OCI-LY3 (cell line): Measurements from ENCODE around the gene ZFYVE21.

Experiments
- H2AFZ ChIP-seq: fragments of 200-600, 300-600 bp; shearing (Covaris generic); 2 replicates; pipeline ENCODE4 v1.6.0; 2014; ENCODE audit warnings: antibody characterized with exemption, low read depth, low read length
- H3K27ac ChIP-seq: fragments of 200-600, 300-600 bp; sonication (generic); 2 replicates; pipeline ENCODE4 v1.5.1; 2014; ENCODE audit warnings: mild to moderate bottlenecking, low read length, moderate library complexity, mixed read lengths
- H3K27me3 ChIP-seq: fragments of 200-600, 300-600 bp; sonication (generic); 2 replicates; pipeline ENCODE4 v1.6.1; 2014; ENCODE audit warnings: low read depth, low read length, mixed read lengths
- H3K36me3 ChIP-seq: fragments of 200-600, 300-600 bp; sonication (generic); replicated peaks from 2 replicates; pipeline ENCODE3; 2014; ENCODE audit warnings: low read depth, low read length, mixed read lengths
- H3K4me1 ChIP-seq: fragments of 300-600, 200-600 bp; sonication (generic); 2 replicates; pipeline ENCODE4 v1.6.1; 2014; ENCODE audit warnings: low read length, mixed read lengths
- H3K4me2 ChIP-seq: fragments of 200-600, 300-600 bp; sonication (generic); 2 replicates; pipeline ENCODE4 v1.6.1; 2014; ENCODE audit warnings: low read length, mixed read lengths
- H3K4me3 ChIP-seq: fragments of 300-600, 200-600 bp; sonication (generic); 2 replicates; pipeline ENCODE4 v1.5.1; 2014; ENCODE audit warnings: antibody characterized with exemption, mild to moderate bottlenecking, low read length, moderate library complexity
- H3K79me2 ChIP-seq: fragments of 300-600, 200-600 bp; shearing (Covaris generic); 2 replicates; pipeline ENCODE4 v1.6.1; 2014; ENCODE audit warnings: mild to moderate bottlenecking, low read length, mixed read lengths
- H3K9ac ChIP-seq: fragments of 300-600, 200-600 bp; shearing (Covaris generic); 2 replicates; pipeline ENCODE4 v1.6.0; 2014; ENCODE audit warnings: mild to moderate bottlenecking, low read length, moderate library complexity
- H3K9me3 ChIP-seq: fragments of 200-600, 300-600 bp; shearing (Covaris generic); 2 replicates; pipeline ENCODE4 v1.6.1; 2014; ENCODE audit warnings: low read length, mixed read lengths; ENCODE audit not compliant: insufficient read depth
- H4K20me1 ChIP-seq: fragments of 200-600, 300-600 bp; sonication (generic); 2 replicates; pipeline ENCODE4 v1.6.1; 2016; ENCODE audit warnings: low read length, mixed read lengths; ENCODE audit not compliant: insufficient read depth
- CTCF ChIP-seq: fragments of 200-600, 300-600 bp; sonication (generic); IDR thresholded peaks from 2 replicates; pipeline ENCODE4 v1.5.1; 2014; ENCODE audit warnings: antibody characterized with exemption, low read length, low read depth
- EZH2phosphoT487 ChIP-seq: fragments of 200-600 bp; shearing (Covaris generic); IDR thresholded peaks from 2 replicates; pipeline ENCODE4 v1.6.1; 2018; ENCODE audit warnings: antibody characterized with exemption, mixed run types, low read depth

Gene ZFYVE21

GRCh38 chr14:103762541-103762940, 46.9 kb downstream of the ZFYVE21 start:
- peak overlapping the region; percentile 63 for H3K4me3 ChIP-seq
- 0 out of 2 replicates have a peak overlapping the region, but pooled peaks have one; percentile 28 for H2AFZ ChIP-seq
- no peaks in the 10 kb centered on the region for H3K36me3 ChIP-seq
- H3K9me3 ChIP-seq = no peaks in the 10 kb centered on the region
- TF ChIP-seq EZH2phosphoT487 (no peak), CTCF (no peak)
- H4K20me1 ChIP-seq = no peaks in the 10 kb centered on the region
- no peaks in the 10 kb centered on the region for H3K79me2 ChIP-seq
- H3K9ac ChIP-seq = no peak overlapping the region
- H3K4me2 ChIP-seq = peak overlapping the region; percentile 79
- peaks cover 32% of the 10 kb centered on the region for H3K4me1 ChIP-seq
- H3K27me3 ChIP-seq = no peaks in the 10 kb centered on the region
- no peak overlapping the region for H3K27ac ChIP-seq

- Histone ChIP-seq H3K4me3 (no peak overlapping the region), H3K79me2 (no peaks in the 10 kb centered on the region), H3K27ac (no peak overlapping the region)
Measured at GRCh38 chr14:103763730-103764488, 48.3 kb downstream of the ZFYVE21 start.

GRCh38 chr14:103765526-103765925, 49.9 kb downstream of the ZFYVE21 start:
- H4K20me1 ChIP-seq = no peaks in the 10 kb centered on the region
- no peaks in the 10 kb centered on the region for H3K36me3 ChIP-seq
- H3K4me2 ChIP-seq = no peak overlapping the region
- no peaks in the 10 kb centered on the region for H3K9me3 ChIP-seq
- H3K4me1 ChIP-seq = peaks cover 24% of the 10 kb centered on the region
- H3K4me3 ChIP-seq = no peak overlapping the region
- H3K9ac ChIP-seq = no peak overlapping the region
- no peak for TF ChIP-seq CTCF
- TF ChIP-seq EZH2phosphoT487 = no peak
- H2AFZ ChIP-seq = no peak overlapping the region
- H3K27ac ChIP-seq = no peak overlapping the region
- H3K79me2 ChIP-seq = no peaks in the 10 kb centered on the region
- H3K27me3 ChIP-seq = no peaks in the 10 kb centered on the region

More at GRCh38 chr14:103763730-103764488, 48.3 kb downstream of the ZFYVE21 start:
- peak overlapping the region; percentile 12; the same call in 1 of the 2 replicates for H3K4me2 ChIP-seq
- H3K27me3 ChIP-seq = no peaks in the 10 kb centered on the region
- H2AFZ ChIP-seq = no peak overlapping the region
- H3K4me1 ChIP-seq = peaks cover 24% of the 10 kb centered on the region
- TF ChIP-seq CTCF = no peak
- TF ChIP-seq EZH2phosphoT487 = no peak
- H3K9ac ChIP-seq = no peak overlapping the region
- H3K9me3 ChIP-seq = no peaks in the 10 kb centered on the region
- H3K36me3 ChIP-seq = no peaks in the 10 kb centered on the region
- no peaks in the 10 kb centered on the region for H4K20me1 ChIP-seq

- Histone ChIP-seq H3K9me3 (no peaks in the 10 kb centered on the region), H3K27me3 (no peaks in the 10 kb centered on the region)
Measured at GRCh38 chr14:103767336-103767894, 51.8 kb downstream of the ZFYVE21 start.

More at GRCh38 chr14:103767336-103767894, 51.8 kb downstream of the ZFYVE21 start:
- no peak overlapping the region for H3K4me3 ChIP-seq
- H3K9ac ChIP-seq = no peak overlapping the region
- peaks cover 16% of the 10 kb centered on the region for H3K4me1 ChIP-seq
- H3K4me2 ChIP-seq = no peak overlapping the region
- H3K36me3 ChIP-seq = no peaks in the 10 kb centered on the region
- H3K27ac ChIP-seq = no peak overlapping the region
- H2AFZ ChIP-seq = no peak overlapping the region
- H4K20me1 ChIP-seq = no peaks in the 10 kb centered on the region
- H3K79me2 ChIP-seq = no peaks in the 10 kb centered on the region
- TF ChIP-seq EZH2phosphoT487 (no peak), CTCF (no peak)
